Measurements from ENCODE around the gene MB. TPM values are rescaled to one million over a fixed set of nuclear protein-coding genes. Genes with fewer than 3 reads are reported as not detected.

Gene MB
- total and polyA plus RNA-seq, 4 donors = 1.3 to 3.1 (median 1.8) TPM

GRCh38 chr22:35561796-35562526 is 55.2 kb downstream of the MB start:
- H3K36me3 ChIP-seq (ENCODE audit: control insufficient read depth in 4 of 4, insufficient read depth in 4 of 4, low read length in 4 of 4) = no peaks in the 10 kb centered on the region
- H3K9me3 ChIP-seq (ENCODE audit: control insufficient read depth in 4 of 4, insufficient read depth in 3 of 4, low read length in 3 of 4) = no peaks in the 10 kb centered on the region
- H3K4me3 ChIP-seq = no peak overlapping the region
- no peaks in the 10 kb centered on the region for H3K27me3 ChIP-seq (ENCODE audit: control insufficient read depth in 3 of 3, insufficient read depth in 3 of 3, low read length in 2 of 3)
- 88 to 92% methylated on average over 20 of the region's 20 CpGs for WGBS, 2 donors
- ATAC-seq (ENCODE audit: insufficient read depth, low FRiP score) (no peak), DNase-seq (no peak)
- H3K27ac ChIP-seq (ENCODE audit: low read depth in 1 of 2, low read length in 1 of 2) = no peak overlapping the region
- TF ChIP-seq, protein P1, sequence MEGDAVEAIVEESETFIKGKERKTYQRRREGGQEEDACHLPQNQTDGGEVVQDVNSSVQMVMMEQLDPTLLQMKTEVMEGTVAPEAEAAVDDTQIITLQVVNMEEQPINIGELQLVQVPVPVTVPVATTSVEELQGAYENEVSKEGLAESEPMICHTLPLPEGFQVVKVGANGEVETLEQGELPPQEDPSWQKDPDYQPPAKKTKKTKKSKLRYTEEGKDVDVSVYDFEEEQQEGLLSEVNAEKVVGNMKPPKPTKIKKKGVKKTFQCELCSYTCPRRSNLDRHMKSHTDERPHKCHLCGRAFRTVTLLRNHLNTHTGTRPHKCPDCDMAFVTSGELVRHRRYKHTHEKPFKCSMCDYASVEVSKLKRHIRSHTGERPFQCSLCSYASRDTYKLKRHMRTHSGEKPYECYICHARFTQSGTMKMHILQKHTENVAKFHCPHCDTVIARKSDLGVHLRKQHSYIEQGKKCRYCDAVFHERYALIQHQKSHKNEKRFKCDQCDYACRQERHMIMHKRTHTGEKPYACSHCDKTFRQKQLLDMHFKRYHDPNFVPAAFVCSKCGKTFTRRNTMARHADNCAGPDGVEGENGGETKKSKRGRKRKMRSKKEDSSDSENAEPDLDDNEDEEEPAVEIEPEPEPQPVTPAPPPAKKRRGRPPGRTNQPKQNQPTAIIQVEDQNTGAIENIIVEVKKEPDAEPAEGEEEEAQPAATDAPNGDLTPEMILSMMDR (IDR thresholded peaks at IDR 0.05; ENCODE audit: control extremely low read depth, extremely low read depth) = no peak
- no peak overlapping the region for H3K9ac ChIP-seq (ENCODE audit: insufficient read depth in 1 of 2, low read length in 2 of 2)
- peaks cover 0 to 24% (median 16%) of the 10 kb centered on the region in 5 donors for H3K4me1 ChIP-seq (ENCODE audit: control insufficient read depth in 5 of 5, insufficient read depth in 5 of 5, low read length in 5 of 5)

GRCh38 chr22:35560824-35561223 is 56.3 kb downstream of the MB start:
- Histone ChIP-seq H3K36me3 (ENCODE audit: control insufficient read depth in 4 of 4, insufficient read depth in 4 of 4, low read length in 4 of 4) (no peaks in the 10 kb centered on the region), H3K9ac (ENCODE audit: insufficient read depth in 1 of 2, low read length in 2 of 2) (no peak overlapping the region), H3K4me1 (ENCODE audit: control insufficient read depth in 5 of 5, insufficient read depth in 5 of 5, low read length in 5 of 5) (peaks cover 0 to 22% (median 15%) of the 10 kb centered on the region in 5 donors), H3K9me3 (ENCODE audit: control insufficient read depth in 4 of 4, insufficient read depth in 3 of 4, low read length in 3 of 4) (no peaks in the 10 kb centered on the region), H3K4me3 (no peak overlapping the region), H3K27ac (ENCODE audit: low read depth in 1 of 2, low read length in 1 of 2) (no peak overlapping the region), H3K27me3 (ENCODE audit: control insufficient read depth in 3 of 3, insufficient read depth in 3 of 3, low read length in 2 of 3) (no peaks in the 10 kb centered on the region)
- TF ChIP-seq, protein P1 (IDR thresholded peaks at IDR 0.05; ENCODE audit: control extremely low read depth, extremely low read depth) = no peak
- 85 to 89% methylated on average over 1 of the region's 1 CpG for WGBS, 2 donors
- ATAC-seq (ENCODE audit: insufficient read depth, low FRiP score) (no peak), DNase-seq (no peak)

GRCh38 chr22:35560366-35560765 is 56.8 kb downstream of the MB start:
- Histone ChIP-seq H3K9me3 (ENCODE audit: control insufficient read depth in 4 of 4, insufficient read depth in 3 of 4, low read length in 3 of 4) (no peaks in the 10 kb centered on the region), H3K27me3 (ENCODE audit: control insufficient read depth in 3 of 3, insufficient read depth in 3 of 3, low read length in 2 of 3) (no peaks in the 10 kb centered on the region), H3K36me3 (ENCODE audit: control insufficient read depth in 4 of 4, insufficient read depth in 4 of 4, low read length in 4 of 4) (no peaks in the 10 kb centered on the region), H3K4me3 (no peak overlapping the region), H3K27ac (ENCODE audit: low read depth in 1 of 2, low read length in 1 of 2) (no peak overlapping the region), H3K9ac (ENCODE audit: insufficient read depth in 1 of 2, low read length in 2 of 2) (no peak overlapping the region), H3K4me1 (ENCODE audit: control insufficient read depth in 5 of 5, insufficient read depth in 5 of 5, low read length in 5 of 5) (peaks cover 0 to 22% (median 10%) of the 10 kb centered on the region in 5 donors)
- no peak for ATAC-seq (ENCODE audit: insufficient read depth, low FRiP score)
- TF ChIP-seq, protein P1 (IDR thresholded peaks at IDR 0.05; ENCODE audit: control extremely low read depth, extremely low read depth) = no peak
- no peak for DNase-seq
- 71 to 77% methylated on average over 5 of the region's 5 CpGs for WGBS, 2 donors
